Activated CD4-positive, alpha-beta T cell treated with anti-CD3 and anti-CD28 coated beads, Interleukin-2, amount 50 U/mL, for 24 hours (primary cell): ENCODE results near the gene TRIP12.
"Not testable (repeated sequence)": the region's sequence is repeated elsewhere in the genome, so short reads cannot be mapped to it uniquely, and the experiment has no call there.

Experiments
- DNase-seq, 2 donors: peaks; one replicate each; pipeline ENCODE4 v3.0.0-alpha.2; 2020; ENCODE audit warnings: low read depth in 1 of 2, low spot score in 1 of 2

TRIP12 gene

GRCh38 chr2:229879191-229879950, 42.4 kb downstream of the TRIP12 start:
- no peak for DNase-seq

- no peak for DNase-seq
Observed at GRCh38 chr2:229875549-229875948, 46.3 kb downstream of the TRIP12 start.

GRCh38 chr2:229874647-229875046, 47.2 kb downstream of the TRIP12 start:
- DNase-seq, result no peak

GRCh38 chr2:229873123-229873581, 48.7 kb downstream of the TRIP12 start:
- no peak for DNase-seq

GRCh38 chr2:229870903-229871656, 50.7 kb downstream of the TRIP12 start:
- DNase-seq, result no peak

GRCh38 chr2:229869226-229869625, 52.6 kb downstream of the TRIP12 start:
- DNase-seq, result no peak

- no peak for DNase-seq
Observed at GRCh38 chr2:229868794-229869193, 53.0 kb downstream of the TRIP12 start.

- DNase-seq, result no peak
Observed at GRCh38 chr2:229865033-229865432, 56.8 kb downstream of the TRIP12 start.

GRCh38 chr2:229861431-229861830, 60.4 kb downstream of the TRIP12 start:
- no peak for DNase-seq

- DNase-seq, result no peak
Observed at GRCh38 chr2:229860334-229860733, 61.5 kb downstream of the TRIP12 start.

GRCh38 chr2:229858351-229858750, 63.5 kb downstream of the TRIP12 start:
- no peak for DNase-seq

GRCh38 chr2:229857634-229858033, 64.2 kb downstream of the TRIP12 start:
- no peak for DNase-seq

- DNase-seq, result no peak
Observed at GRCh38 chr2:229856413-229856812, 65.4 kb downstream of the TRIP12 start.

- DNase-seq, result no peak
Observed at GRCh38 chr2:229855116-229855515, 66.7 kb downstream of the TRIP12 start.

- DNase-seq, result peak in 1 of 2 donors; percentile 15
Observed at GRCh38 chr2:229852565-229852964, 69.2 kb downstream of the TRIP12 start.

GRCh38 chr2:229851870-229852269, 69.9 kb downstream of the TRIP12 start:
- no peak for DNase-seq

- not testable (repeated sequence) for DNase-seq
Observed at GRCh38 chr2:229850355-229851275, 71.2 kb downstream of the TRIP12 start.

- no peak for DNase-seq
Observed at GRCh38 chr2:229849073-229849472, 72.7 kb downstream of the TRIP12 start.

- no peak for DNase-seq
Observed at GRCh38 chr2:229843613-229844012, 78.2 kb downstream of the TRIP12 start.

GRCh38 chr2:229838729-229839128, 83.1 kb downstream of the TRIP12 start:
- no peak for DNase-seq

- DNase-seq, result no peak
Observed at GRCh38 chr2:229836847-229837246, 85.0 kb downstream of the TRIP12 start.
